ENCODE data around the gene NPTXR. TPM values are rescaled to one million over a fixed set of nuclear protein-coding genes. Genes with fewer than 3 reads are reported as not detected.

NPTXR gene
- total RNA-seq, 1 experiment from 2014 or later, result 0.03 TPM

DNA sequence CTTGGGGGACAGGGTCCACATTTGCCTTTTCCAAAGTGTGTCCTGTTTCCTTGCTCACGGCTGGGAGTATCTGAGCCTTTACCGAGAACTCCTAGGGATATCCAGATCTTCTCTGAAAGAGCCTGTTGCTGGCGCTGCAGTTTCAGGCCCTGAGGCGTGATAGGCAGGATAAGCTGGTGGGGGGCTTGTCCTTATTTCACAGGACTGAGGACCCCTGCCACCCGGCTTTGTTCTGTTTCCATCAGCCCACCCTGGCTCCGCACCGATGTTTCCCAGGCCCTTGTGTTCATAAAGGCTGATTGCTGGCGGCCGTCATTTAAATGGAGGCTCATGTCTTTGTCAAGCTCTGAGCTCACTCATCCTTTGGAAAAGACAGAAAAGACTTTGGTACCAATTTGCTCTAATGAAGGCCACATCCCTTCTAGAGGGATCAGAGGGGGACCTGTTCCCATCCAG lies 9.4 kb upstream of the NPTXR start:
- DNase-seq (ENCODE audit: low spot score), result no peak

DNA sequence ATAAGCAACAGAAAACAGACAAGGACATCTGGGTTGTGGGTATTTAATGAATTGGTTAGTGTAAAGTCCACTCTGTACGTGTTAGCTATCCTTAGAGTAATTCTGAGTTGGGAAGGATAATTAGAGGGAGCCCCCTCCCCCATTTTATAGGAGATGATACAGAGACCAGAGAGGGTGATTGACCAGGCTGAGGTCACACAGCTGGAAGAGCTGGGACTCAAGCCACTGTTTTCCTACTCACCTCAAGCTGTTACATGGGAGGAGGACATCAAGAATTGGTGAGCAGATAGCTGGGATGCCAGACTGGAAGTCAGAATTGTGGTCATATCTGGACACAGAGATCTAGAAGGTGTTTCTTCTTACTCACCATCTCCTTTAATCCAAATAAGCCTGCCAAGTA lies 8.7 kb upstream of the NPTXR start:
- no peak for DNase-seq (ENCODE audit: low spot score)

DNA sequence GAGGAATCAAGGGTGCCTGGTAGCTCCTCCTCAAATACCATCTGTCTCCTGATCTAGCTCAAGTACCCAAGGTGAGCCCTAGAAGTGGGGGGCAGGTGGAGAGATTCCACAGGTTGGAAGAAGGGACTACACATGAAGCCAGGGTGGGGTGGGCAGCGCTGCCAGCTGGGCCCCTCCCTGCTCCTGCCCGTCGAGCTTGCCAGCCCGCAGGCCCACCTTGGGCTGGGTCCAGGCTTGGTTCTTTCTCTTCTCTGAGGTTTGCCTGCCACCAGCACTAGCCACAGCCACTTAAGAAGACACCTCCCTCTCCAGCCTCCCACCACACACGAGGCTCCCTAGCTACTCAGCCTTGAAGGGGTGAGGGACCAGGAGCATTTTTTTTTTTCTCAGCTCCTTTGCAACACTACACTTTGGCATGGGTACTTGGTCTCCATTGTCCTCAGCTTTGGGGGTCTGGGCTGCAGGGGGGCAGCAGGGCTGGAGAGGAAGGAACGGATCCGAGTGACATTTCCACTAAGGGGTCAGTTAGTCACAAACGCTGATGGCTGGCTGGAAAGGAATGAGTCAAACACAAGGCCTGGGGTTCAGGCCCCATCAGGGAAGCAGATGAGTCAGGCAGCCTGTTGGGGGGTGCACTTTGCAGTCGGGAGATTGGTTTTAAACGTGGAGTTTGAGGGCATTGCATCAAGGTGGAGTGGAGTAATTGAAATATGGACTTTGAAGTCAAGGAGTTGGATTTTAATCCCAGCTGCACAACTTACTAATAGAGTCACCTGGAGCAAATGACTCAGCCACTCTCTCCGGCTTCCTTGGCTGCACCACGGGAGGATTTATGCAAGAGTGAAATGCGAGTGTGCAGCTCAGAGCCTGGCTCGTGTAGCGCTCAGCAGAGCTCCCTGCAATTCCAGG lies 7.4 kb upstream of the NPTXR start:
- DNase-seq (ENCODE audit: low spot score), result no peak

DNA sequence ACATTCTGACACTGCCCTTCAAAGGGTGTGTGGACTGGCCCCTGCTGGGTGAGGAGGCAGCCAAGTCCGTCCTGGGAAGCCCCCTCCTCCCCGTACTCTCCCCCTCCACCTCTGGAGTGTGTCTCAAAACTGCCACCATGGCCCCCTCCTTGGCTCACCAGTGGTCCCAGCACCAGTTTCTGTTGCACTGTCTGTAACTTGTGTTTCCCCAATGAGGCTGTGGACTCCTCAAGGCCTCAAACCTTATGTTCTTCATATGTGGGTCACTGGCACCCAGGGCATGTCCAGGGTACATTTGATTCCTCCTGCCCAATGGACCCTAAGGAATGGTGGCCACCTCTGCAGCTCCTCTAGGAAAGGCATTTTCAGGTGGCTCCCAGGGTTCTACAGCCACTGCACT lies 6.6 kb upstream of the NPTXR start:
- no peak for DNase-seq (ENCODE audit: low spot score)

DNA sequence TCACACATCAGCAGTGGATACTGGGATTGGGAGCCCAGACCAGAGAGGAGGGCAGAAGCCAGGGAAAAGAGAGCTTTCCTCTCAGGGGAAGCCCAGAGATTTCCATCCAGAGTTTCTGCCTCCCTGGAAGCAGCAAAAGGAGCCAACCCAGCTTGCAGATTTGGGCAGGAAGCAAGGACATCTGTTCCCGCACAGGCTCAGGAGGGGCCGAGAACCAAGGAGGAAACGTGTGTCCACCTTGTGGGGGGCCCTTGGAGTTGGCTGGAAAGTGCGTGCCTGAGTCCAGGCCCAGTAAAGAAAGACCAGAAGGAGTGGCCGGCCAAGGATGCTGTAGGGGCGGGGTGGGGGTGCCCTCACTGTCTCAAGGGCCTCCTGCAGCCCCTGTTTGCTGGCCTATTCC lies 6.0 kb upstream of the NPTXR start:
- no peak for DNase-seq (ENCODE audit: low spot score)

DNA sequence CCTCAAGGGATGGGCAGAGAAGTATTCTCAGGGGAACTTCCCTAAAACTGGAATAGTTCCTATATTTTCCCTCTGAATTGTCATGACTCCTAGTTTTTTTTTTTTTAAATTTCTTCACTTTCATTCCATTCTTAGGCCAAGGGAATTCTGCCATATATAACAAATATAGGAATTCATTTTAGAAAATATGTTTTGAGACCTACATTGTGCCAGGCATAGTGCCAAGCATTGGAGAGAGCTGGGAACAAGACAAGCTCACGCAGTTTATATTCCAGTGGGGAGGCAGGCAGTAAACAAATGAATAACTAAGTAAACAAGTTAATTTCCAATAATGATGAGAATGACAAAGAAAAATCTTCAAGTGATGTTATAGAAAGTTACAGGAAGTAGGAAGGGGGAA lies 2.6 kb upstream of the NPTXR start:
- no peak for DNase-seq (ENCODE audit: low spot score)

DNA sequence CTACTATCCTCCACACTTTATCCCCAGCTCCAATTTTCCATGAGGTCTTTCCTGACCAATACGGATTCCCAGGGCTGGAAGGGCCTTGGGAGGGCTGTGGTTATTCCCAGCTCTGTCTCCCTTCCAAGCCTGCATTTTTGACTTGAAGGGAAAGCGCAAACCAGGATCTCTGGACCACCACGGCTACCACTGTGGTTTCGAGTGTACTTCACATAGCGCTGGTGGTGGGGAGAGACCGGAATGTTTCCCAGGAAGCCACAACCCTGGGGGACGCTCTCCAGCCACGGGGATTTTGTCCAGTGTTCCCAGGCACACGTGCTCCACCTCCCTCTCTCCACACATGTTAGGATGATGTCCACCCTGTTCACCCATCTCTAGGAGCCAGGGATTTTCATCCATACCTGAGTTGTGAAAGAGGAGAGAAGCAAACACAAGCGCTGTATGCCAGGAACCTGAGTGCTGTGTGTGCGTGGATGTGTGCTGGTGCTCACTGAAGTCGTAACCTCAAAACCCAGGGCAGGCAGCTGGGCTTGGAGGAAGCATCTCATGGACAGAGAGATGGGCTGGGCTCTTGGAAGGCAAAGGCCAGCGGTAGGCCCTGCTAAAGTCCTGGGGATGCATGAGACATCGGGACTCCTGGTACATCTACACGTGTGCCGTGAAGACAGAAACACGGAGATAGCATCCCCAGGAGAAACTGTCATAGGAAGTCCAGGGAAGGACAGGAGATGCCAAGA lies 1.3 kb upstream of the NPTXR start:
- DNase-seq (ENCODE audit: low spot score), result no peak

DNA sequence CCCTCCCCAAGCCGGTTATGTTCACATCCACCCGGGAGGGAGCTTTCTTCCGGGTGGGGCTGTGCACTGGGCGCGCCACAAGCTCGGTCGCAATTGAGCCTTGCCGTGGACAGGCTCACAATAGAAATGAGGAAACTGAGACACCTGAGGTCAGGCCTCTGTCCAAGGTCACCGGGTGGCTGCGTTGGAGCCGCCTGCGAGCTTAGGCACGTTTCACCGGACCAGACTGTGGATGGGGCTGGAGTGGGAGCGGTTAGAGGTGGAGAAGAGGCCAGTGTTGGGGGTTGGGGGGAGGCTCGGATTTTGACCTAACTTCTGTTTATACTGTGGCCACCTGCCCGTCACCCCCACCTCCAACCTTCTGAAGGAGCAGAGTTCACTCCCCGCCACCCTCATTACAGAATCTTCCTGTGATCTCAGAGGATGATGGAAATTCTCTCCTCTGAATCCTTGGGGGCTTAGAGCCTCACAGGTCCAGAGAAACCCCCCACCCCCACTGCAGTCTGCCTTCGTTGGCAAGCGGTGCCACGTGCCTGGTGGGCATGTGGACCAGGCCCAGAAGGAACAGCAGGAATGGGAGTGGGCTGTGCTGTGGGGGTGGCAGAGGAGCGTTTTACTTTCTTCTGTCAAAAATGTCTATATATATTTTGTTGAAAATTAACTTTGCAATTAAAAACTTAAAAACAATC lies 631 bp upstream of the NPTXR start:
- no peak for DNase-seq (ENCODE audit: low spot score)

DNA sequence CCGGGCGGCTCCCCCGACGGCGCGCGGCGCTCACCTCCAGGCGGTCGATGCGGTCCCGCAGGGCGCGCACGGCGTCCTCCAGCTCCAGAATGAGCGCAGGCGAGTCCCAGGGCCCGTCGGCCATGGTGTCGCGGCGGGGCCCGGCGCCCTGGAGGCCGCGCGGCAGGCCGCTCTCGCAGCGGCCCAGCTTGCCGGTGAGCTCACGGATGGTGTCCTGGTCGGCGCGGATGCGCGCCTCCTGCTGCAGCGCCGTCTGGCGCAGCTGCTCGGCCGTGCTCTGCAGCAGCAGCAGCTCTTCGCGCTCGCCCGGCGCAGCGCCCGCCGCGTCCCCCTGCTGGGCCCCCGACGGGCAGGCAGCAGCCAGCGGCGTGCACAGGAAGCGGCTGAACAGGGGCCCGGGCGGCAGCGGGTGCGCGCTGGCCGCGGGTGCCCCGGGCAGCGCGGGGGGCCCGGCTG lies 599 bp downstream of the NPTXR start:
- DNase-seq (ENCODE audit: low spot score), result no peak

DNA sequence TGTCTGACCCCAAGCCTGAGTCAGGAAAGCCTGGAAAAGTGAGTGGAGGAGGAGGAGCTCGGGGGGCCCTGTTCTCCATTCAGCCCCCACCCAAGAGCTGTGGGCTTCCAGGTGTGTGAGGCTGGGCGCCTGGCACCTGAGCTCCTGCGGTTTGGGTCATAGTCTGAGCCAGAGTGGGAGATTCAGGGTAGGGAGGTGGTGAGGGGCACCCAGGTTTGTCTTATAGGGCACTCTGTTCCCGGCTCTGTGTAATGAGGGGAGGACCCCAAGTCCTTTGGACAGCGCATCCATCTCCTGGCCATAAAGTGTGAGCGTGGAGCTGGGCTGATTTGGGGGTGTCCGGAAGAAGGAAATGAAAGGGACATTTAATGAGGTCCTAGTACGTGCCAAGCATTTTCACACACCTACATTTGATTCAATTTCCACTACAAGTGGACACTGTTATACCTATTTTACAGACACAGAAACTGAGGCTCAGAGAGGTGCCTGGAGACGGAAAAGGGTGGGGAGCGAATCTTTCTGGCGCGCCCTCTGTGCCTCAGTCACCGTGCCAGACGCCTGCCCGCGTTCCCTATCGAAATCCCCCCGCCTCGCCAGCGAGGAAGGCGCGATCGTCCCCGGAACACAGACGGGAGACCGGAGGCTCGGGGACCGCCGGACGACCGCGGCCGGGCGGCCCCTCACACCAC lies 1.2 kb downstream of the NPTXR start:
- DNase-seq (ENCODE audit: low spot score), result no peak

DNA sequence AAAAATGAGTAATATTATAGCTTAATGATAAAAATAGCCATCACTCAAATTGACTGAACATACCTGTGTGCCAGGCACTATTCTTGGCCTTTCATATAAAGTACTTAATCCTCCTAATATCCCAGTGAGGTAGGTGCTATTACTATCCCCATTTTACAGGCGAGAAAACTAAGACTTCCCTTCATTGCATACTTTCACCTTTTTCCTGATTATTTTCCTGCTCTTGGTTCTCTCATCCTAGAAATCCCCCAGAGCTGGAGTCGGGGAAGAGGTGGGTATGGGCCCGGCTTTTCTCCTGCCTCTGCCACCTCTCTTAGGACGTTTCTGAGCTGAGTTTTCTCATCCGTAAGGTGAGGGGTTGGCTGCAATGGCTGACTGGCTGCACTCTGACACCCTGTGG lies 2.2 kb downstream of the NPTXR start:
- DNase-seq (ENCODE audit: low spot score), result no peak

DNA sequence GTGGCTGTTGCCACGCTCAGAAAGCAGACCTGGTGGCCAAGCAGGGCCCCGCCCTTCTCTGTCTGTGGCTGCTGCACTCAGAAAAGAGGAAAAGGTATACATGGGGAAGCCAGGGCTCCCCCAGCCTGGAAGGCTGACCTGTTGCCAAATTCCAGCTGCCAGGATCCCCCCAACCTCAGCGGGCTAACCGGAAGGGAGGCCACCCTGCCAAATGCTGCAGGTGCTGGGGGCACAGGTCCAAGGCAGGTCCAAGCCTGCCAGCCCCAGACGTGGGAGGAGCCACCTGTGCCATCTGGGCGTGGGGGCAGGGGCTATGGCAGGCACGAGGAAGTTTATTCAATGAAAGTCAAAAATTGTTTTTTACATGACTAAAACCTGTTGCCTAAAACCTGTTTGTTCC lies 2.6 kb downstream of the NPTXR start:
- DNase-seq (ENCODE audit: low spot score), result no peak

DNA sequence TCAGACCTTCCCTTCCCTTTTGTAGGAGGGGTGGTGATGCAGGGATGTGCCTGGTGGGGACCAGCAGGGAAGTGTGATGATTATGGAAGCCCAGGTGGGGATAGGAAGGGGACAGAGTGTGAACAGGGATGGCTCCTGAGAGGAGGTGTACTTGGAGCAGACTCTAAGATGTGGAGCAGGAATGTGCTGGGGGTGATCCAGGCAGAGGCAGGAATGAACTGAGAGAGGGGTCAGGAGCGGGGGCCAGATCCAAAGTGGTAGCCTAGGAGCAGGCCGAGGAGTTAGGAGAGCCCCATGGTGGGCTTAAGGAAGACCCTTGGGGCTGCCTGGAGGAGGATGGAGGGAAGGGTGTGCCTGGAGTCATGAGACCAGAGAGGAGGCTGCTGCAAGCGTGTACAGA lies 3.7 kb downstream of the NPTXR start:
- no peak for DNase-seq (ENCODE audit: low spot score)

DNA sequence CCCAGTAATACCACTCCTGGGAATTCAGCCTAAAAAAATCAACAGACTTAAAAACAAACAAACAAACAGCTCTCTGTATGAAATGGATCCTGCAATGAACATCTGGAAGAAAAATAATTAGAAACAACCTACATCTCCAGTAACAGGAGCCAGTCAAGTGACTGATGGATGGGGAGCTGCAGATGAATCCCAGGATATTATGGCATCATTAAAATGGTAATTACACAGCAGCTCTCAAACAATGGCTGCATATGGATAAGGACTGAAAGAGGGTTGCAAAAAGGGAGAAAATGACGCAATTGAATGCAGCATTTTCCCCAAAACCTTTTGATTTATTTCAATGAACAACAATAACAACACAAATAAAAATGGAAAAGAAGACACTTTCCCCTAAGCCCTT lies 4.1 kb downstream of the NPTXR start:
- no peak for DNase-seq (ENCODE audit: low spot score)

DNA sequence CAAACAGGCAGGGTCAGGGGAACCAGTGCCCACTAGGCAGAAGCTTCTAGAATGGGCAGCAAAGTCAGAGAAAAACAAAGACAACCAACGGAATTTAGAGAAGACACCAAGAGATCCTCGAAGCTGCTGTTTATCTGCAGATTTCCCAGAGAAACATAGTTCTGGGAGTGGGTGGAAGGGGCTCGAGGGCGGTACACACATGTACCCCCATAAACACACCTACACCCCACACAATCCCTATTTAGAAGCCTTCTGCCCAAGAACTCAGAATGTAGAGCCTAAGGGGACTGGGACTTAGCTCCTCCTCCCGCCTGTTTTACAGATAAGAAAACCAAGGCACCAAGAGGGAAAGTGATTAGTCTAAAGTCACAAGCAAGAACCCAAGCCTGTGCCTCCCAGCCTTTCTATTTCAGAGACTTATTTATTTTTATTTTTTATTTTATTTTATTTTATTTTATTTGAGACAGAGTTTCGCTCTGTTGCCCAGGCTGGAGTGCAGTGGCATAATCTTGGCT lies 6.4 kb downstream of the NPTXR start:
- DNase-seq (ENCODE audit: low spot score), result no peak

DNA sequence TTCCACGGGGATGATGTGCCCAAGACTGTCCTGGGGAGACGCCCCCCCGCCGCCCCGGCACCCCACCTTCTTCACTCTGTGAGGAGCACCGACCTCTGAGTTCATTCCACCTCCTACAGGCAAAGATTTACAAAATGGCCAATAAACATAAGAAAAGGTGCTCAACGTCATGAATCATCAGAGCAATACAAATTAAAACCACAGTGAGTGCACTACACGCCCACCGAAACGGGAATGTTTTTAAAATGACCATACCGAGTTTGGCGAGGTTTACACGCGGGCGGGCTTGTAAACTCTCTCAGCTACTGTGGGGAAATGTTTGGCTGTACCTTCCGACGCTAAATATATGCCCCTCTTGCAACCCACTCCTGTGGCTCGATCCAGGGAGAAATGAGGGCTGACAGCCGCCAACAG lies 7.9 kb downstream of the NPTXR start:
- DNase-seq (ENCODE audit: low spot score), result no peak

DNA sequence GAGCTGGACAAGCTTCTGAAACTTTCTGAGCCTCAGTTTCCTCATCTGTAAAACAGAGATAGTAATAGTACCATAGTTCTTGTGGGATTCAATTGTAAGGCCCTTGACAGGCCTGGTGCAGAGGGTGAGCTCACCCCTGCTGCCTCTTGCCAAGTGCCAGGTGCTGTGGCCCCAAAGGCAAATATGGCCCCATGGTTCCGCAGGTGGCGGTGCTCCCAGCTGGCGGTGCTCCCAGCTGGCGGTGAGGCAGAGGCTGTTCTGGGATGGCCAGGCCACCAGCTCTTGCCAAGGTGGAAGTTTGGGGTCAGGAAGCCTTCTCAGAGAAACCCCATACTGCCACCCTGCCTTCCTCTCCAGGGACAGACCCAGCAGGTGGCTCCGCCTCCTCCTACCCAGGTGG lies 8.8 kb downstream of the NPTXR start:
- DNase-seq (ENCODE audit: low spot score), result no peak

DNA sequence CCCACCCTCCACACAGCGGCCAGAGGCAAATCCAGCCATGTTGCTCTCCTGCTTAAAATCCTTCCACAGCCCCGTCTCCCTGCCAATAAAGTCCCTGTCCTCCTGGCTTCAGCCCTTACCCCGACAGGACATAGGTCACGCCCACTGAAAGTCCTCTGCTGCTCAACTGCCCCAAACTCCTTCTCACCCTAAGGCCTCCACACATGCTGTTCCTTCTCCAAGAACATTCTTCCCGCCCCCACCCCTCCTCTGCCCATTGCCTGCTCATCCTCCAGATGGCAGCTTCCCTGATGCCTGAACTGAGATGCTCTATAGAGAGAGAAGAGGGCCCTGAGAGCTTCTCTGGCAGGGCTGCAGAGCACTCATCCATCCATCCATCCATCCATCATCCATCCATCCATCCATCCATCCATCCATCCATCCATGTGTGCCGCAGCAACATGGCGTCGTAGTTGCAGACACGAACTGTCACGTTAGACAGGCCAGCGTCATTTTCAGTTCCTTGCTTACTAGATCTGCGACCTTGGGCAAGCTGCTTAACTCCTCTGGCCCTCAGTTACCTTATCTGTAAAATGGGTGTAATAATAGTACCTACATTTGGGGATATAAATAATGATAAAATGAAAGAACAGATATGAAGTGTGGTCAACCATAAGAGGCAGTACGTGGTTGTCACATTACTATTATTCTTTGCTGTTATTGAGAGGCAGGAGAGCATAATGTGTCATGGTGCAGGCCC lies 9.4 kb downstream of the NPTXR start:
- DNase-seq (ENCODE audit: low spot score), result no peak

DNA sequence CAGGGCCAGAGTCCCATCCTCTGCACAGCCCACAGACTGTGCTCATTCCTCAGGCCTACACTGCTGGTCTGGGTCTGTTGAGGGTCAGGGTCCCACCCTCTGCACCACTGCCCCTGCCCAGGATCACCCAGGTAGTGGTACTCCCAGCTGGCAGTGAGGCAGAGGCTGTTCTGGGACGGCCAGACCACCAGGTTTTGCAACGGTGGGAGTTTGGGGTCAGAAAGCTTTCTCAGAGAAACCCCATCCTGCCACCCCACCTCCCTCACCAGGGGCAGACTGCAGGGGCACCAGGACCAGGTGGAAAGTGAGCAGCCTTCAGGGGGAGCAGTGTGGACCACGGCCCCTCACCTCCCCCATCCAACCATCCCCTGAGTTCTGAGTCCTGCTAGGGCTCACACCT lies 10.8 kb downstream of the NPTXR start:
- no peak for DNase-seq (ENCODE audit: low spot score)

Measured in HT-29 (cell line).